ENCODE measurements around the gene ACACB.

DNA sequence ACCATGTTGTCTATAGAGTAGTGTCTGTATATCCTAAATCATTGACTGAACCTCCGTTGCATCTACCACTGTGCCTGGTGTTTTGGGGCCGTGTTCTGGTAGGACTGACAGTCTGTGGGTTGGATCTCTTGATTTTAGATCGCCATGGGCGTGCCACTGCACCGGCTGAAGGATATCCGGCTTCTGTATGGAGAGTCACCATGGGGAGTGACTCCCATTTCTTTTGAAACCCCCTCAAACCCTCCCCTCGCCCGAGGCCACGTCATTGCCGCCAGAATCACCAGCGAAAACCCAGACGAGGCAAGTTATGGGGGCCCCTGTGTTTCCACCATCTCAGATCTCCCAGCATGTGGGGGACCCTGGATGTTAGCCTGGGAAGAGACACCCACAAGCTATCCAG lies 69.1 kb downstream of the ACACB start:
- TF ChIP-seq, protein P1, sequence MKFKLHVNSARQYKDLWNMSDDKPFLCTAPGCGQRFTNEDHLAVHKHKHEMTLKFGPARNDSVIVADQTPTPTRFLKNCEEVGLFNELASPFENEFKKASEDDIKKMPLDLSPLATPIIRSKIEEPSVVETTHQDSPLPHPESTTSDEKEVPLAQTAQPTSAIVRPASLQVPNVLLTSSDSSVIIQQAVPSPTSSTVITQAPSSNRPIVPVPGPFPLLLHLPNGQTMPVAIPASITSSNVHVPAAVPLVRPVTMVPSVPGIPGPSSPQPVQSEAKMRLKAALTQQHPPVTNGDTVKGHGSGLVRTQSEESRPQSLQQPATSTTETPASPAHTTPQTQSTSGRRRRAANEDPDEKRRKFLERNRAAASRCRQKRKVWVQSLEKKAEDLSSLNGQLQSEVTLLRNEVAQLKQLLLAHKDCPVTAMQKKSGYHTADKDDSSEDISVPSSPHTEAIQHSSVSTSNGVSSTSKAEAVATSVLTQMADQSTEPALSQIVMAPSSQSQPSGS (CRISPR knock-in tag; IDR thresholded peaks at IDR 0.05; ENCODE audit: borderline replicate concordance, low read depth) = no peak
- TF ChIP-seq, protein P2, sequence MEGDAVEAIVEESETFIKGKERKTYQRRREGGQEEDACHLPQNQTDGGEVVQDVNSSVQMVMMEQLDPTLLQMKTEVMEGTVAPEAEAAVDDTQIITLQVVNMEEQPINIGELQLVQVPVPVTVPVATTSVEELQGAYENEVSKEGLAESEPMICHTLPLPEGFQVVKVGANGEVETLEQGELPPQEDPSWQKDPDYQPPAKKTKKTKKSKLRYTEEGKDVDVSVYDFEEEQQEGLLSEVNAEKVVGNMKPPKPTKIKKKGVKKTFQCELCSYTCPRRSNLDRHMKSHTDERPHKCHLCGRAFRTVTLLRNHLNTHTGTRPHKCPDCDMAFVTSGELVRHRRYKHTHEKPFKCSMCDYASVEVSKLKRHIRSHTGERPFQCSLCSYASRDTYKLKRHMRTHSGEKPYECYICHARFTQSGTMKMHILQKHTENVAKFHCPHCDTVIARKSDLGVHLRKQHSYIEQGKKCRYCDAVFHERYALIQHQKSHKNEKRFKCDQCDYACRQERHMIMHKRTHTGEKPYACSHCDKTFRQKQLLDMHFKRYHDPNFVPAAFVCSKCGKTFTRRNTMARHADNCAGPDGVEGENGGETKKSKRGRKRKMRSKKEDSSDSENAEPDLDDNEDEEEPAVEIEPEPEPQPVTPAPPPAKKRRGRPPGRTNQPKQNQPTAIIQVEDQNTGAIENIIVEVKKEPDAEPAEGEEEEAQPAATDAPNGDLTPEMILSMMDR (IDR thresholded peaks at IDR 0.05) = no peak
- TF ChIP-seq ZNF232 (CRISPR knock-in tag; IDR thresholded peaks at IDR 0.05) (no peak), ZNF317 (CRISPR knock-in tag; IDR thresholded peaks at IDR 0.05; ENCODE audit: borderline replicate concordance, low read depth) (no peak), SP1 (CRISPR knock-in tag; conservative IDR thresholded peaks at IDR 0.05) (no peak), ESRRA (CRISPR knock-in tag; IDR thresholded peaks at IDR 0.05; ENCODE audit: borderline replicate concordance) (no peak), ELF4 (CRISPR knock-in tag; IDR thresholded peaks at IDR 0.05; ENCODE audit: low read depth) (no peak)
- TF ChIP-seq, protein P3, sequence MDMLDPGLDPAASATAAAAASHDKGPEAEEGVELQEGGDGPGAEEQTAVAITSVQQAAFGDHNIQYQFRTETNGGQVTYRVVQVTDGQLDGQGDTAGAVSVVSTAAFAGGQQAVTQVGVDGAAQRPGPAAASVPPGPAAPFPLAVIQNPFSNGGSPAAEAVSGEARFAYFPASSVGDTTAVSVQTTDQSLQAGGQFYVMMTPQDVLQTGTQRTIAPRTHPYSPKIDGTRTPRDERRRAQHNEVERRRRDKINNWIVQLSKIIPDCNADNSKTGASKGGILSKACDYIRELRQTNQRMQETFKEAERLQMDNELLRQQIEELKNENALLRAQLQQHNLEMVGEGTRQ (CRISPR knock-in tag; IDR thresholded peaks at IDR 0.05) = no peak
- TF ChIP-seq, protein P4, sequence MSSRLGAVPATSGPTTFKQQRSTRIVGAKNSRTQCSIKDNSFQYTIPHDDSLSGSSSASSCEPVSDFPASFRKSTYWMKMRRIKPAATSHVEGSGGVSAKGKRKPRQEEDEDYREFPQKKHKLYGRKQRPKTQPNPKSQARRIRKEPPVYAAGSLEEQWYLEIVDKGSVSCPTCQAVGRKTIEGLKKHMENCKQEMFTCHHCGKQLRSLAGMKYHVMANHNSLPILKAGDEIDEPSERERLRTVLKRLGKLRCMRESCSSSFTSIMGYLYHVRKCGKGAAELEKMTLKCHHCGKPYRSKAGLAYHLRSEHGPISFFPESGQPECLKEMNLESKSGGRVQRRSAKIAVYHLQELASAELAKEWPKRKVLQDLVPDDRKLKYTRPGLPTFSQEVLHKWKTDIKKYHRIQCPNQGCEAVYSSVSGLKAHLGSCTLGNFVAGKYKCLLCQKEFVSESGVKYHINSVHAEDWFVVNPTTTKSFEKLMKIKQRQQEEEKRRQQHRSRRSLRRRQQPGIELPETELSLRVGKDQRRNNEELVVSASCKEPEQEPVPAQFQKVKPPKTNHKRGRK (CRISPR knock-in tag; IDR thresholded peaks at IDR 0.05; ENCODE audit: borderline replicate concordance) = no peak
- TF ChIP-seq, protein P5, sequence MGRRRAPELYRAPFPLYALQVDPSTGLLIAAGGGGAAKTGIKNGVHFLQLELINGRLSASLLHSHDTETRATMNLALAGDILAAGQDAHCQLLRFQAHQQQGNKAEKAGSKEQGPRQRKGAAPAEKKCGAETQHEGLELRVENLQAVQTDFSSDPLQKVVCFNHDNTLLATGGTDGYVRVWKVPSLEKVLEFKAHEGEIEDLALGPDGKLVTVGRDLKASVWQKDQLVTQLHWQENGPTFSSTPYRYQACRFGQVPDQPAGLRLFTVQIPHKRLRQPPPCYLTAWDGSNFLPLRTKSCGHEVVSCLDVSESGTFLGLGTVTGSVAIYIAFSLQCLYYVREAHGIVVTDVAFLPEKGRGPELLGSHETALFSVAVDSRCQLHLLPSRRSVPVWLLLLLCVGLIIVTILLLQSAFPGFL (CRISPR knock-in tag; IDR thresholded peaks at IDR 0.05; ENCODE audit: borderline replicate concordance) = no peak
